ENCODE measurements around the gene SH3GLB2.
A peak's percentile ranks its signal among the peaks of the same experiment; 100 is the strongest.

The SH3GLB2 gene

GRCh38 chr9:129028192-129028966 is at the start of gene SH3GLB2:
TSS of gene SH3GLB2 (minus strand) at chr9:129028331. CDS start at chr9:129028154, 177 bp downstream.
- no peaks in the 10 kb centered on the region for H3K9me3 Mint-ChIP-seq
- peaks cover 4% of the 10 kb centered on the region for H3K36me3 Mint-ChIP-seq (ENCODE audit: low read depth)
- no peaks in the 10 kb centered on the region for H3K27me3 Mint-ChIP-seq
- peak within 1 kb of the TSS; percentile 86 for H3K27ac Mint-ChIP-seq
- peak within 1 kb of the TSS; percentile 84 for H3K4me3 Mint-ChIP-seq
- DNase-seq, result peak; percentile 98
- H3K4me1 Mint-ChIP-seq (ENCODE audit: low read depth), result peaks cover 25% of the 10 kb centered on the region

- no peaks in the 10 kb centered on the region for H3K27me3 Mint-ChIP-seq
- no peak for DNase-seq
- H3K36me3 Mint-ChIP-seq (ENCODE audit: low read depth), result peaks cover 3% of the 10 kb centered on the region
- H3K4me3 Mint-ChIP-seq, result no peak overlapping the region
- H3K9me3 Mint-ChIP-seq, result no peaks in the 10 kb centered on the region
- peaks cover 28% of the 10 kb centered on the region for H3K4me1 Mint-ChIP-seq (ENCODE audit: low read depth)
- H3K27ac Mint-ChIP-seq, result no peak overlapping the region
Observed at GRCh38 chr9:129077236-129077635, 49.1 kb upstream of the SH3GLB2 start.

DNA sequence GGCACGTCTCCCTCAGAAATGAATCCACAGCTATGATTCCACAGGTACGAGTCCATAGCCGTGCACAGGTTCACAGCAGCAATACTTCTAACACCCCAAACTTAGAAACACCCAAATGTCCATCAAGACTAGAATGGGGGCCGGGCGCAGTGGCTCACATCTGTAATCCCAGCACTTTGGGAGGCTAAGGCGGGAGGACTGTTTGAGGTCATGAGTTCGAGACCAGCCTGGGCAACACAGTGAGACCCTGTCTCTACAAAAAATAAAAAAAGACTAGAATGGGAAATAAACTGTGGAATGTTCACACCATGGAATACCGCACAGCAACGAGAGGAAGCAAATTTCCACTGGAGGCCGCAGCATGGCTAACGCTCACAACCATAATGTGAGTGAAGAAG is 48.5 kb upstream of the SH3GLB2 start:
- no peak for DNase-seq
- peaks cover 5% of the 10 kb centered on the region for H3K36me3 Mint-ChIP-seq (ENCODE audit: low read depth)
- H3K4me1 Mint-ChIP-seq (ENCODE audit: low read depth), result peaks cover 28% of the 10 kb centered on the region
- H3K27me3 Mint-ChIP-seq, result no peaks in the 10 kb centered on the region
- no peak overlapping the region for H3K27ac Mint-ChIP-seq
- H3K9me3 Mint-ChIP-seq, result no peaks in the 10 kb centered on the region
- no peak overlapping the region for H3K4me3 Mint-ChIP-seq

GRCh38 chr9:129075996-129076639 is 48.0 kb upstream of the SH3GLB2 start:
- H3K27ac Mint-ChIP-seq, result no peak overlapping the region
- H3K9me3 Mint-ChIP-seq, result no peaks in the 10 kb centered on the region
- H3K4me3 Mint-ChIP-seq, result no peak overlapping the region
- no peaks in the 10 kb centered on the region for H3K27me3 Mint-ChIP-seq
- H3K36me3 Mint-ChIP-seq (ENCODE audit: low read depth), result peaks cover 3% of the 10 kb centered on the region
- no peak for DNase-seq
- peaks cover 31% of the 10 kb centered on the region for H3K4me1 Mint-ChIP-seq (ENCODE audit: low read depth)

DNA sequence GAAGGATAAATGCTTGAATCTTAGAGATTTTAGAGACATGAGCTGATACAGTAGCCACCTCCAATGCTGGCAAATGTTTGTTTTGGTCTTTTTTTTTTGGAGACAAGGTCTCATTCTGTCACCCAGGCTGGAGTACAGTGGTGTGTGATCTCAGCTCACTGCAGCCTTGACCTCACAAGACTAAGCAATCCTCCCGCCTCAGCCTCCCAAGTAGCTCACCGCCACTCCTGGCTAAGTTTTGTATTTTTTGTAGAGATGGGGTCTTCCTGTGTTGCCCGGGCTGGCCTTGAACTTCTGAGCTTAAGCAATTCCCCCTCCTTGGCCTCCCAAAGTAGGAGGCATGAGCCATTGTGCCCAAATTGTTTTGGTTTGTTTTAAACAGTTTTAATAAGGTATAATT is 46.0 kb upstream of the SH3GLB2 start:
- H3K36me3 Mint-ChIP-seq (ENCODE audit: low read depth), result peaks cover 14% of the 10 kb centered on the region
- H3K27me3 Mint-ChIP-seq, result no peaks in the 10 kb centered on the region
- peaks cover 27% of the 10 kb centered on the region for H3K4me1 Mint-ChIP-seq (ENCODE audit: low read depth)
- no peak overlapping the region for H3K4me3 Mint-ChIP-seq
- DNase-seq, result no peak
- no peaks in the 10 kb centered on the region for H3K9me3 Mint-ChIP-seq
- peak overlapping the region; percentile 71 for H3K27ac Mint-ChIP-seq

- Mint-ChIP-seq H3K4me3 (no peak overlapping the region), H3K9me3 (no peaks in the 10 kb centered on the region), H3K36me3 (ENCODE audit: low read depth) (peaks cover 20% of the 10 kb centered on the region), H3K27me3 (no peaks in the 10 kb centered on the region), H3K27ac (peak overlapping the region; percentile 29), H3K4me1 (ENCODE audit: low read depth) (peaks cover 32% of the 10 kb centered on the region)
- no peak for DNase-seq
Observed at GRCh38 chr9:129073404-129073803, 45.3 kb upstream of the SH3GLB2 start.

DNA sequence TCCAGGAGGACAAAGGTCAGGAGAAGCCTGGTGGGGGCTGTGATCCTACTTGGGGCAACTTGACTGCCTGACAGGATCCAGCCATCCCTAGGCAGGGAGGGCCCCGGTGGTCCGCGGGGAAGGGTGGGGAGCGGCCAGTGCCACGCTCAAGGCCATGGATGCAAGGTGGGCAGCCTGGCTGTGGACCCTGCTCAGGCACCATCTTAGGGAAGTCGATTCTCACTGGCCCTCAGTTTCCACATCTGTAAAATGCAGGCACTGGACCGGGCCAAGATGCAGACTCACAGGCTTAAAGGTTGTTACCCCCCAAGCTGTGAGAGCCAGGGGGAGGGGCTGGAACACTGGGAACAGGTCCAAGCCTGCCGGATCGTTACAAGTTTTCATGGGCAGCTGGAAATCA is 44.0 kb upstream of the SH3GLB2 start:
- peaks cover 32% of the 10 kb centered on the region for H3K36me3 Mint-ChIP-seq (ENCODE audit: low read depth)
- DNase-seq, result no peak
- peaks cover 36% of the 10 kb centered on the region for H3K4me1 Mint-ChIP-seq (ENCODE audit: low read depth)
- no peak overlapping the region for H3K4me3 Mint-ChIP-seq
- H3K27ac Mint-ChIP-seq, result no peak overlapping the region
- H3K27me3 Mint-ChIP-seq, result no peaks in the 10 kb centered on the region
- H3K9me3 Mint-ChIP-seq, result no peaks in the 10 kb centered on the region

- Mint-ChIP-seq H3K9me3 (no peaks in the 10 kb centered on the region), H3K4me1 (ENCODE audit: low read depth) (peaks cover 36% of the 10 kb centered on the region), H3K27ac (no peak overlapping the region), H3K4me3 (no peak overlapping the region), H3K36me3 (ENCODE audit: low read depth) (peaks cover 35% of the 10 kb centered on the region), H3K27me3 (no peaks in the 10 kb centered on the region)
- no peak for DNase-seq
Observed at GRCh38 chr9:129071526-129072126, 43.5 kb upstream of the SH3GLB2 start.

DNA sequence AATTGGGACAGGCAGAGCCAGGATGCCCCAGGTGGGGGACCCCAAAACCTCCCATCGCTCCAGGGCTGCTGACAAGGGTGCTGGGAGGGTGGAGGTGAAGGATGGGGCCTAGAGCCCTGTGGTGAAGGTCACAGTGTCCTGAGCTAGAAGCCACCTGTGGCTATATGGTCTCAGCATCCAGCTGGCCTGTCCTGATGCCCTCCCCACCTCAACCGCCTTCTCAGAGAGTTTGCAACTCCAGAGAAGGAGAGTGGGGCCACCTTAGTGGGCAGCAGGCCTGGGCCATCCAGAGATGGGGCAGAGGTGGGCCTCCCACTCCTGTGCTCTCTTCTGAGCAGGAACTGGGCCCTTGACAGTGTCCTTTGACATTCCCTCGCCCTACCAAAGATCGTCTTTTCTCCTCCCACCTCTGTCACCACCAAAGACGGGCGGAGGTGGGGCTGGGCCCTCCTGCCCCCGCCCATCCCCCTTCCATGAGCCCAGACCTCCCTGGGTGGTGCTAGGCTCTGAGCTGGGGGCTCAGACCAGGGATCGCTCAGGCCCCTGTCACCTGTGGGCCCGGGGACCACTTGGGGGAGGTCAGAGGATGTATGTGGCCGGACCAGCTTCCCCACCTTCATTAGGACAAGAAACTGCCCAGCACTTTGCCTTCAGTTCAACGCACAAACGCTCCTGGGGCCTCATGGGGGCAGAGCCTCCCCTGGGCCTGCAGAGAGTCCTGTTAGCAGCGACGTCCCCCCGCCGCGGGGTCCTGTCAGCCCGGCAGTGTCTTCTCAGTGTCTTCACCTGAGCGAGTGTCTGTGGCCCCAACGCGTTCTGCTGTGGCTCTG is 42.8 kb upstream of the SH3GLB2 start:
- no peaks in the 10 kb centered on the region for H3K9me3 Mint-ChIP-seq
- no peak overlapping the region for H3K4me3 Mint-ChIP-seq
- H3K36me3 Mint-ChIP-seq (ENCODE audit: low read depth), result peaks cover 40% of the 10 kb centered on the region
- peak overlapping the region; percentile 33 for H3K27ac Mint-ChIP-seq
- DNase-seq, result no peak
- no peaks in the 10 kb centered on the region for H3K27me3 Mint-ChIP-seq
- H3K4me1 Mint-ChIP-seq (ENCODE audit: low read depth), result peaks cover 36% of the 10 kb centered on the region

GRCh38 chr9:129069862-129070641 is 41.9 kb upstream of the SH3GLB2 start:
- Mint-ChIP-seq H3K36me3 (ENCODE audit: low read depth) (peaks cover 47% of the 10 kb centered on the region), H3K27ac (peak overlapping the region; percentile 92), H3K4me1 (ENCODE audit: low read depth) (peaks cover 36% of the 10 kb centered on the region), H3K4me3 (no peak overlapping the region), H3K27me3 (no peaks in the 10 kb centered on the region), H3K9me3 (no peaks in the 10 kb centered on the region)
- DNase-seq, result peak; percentile 35

DNA sequence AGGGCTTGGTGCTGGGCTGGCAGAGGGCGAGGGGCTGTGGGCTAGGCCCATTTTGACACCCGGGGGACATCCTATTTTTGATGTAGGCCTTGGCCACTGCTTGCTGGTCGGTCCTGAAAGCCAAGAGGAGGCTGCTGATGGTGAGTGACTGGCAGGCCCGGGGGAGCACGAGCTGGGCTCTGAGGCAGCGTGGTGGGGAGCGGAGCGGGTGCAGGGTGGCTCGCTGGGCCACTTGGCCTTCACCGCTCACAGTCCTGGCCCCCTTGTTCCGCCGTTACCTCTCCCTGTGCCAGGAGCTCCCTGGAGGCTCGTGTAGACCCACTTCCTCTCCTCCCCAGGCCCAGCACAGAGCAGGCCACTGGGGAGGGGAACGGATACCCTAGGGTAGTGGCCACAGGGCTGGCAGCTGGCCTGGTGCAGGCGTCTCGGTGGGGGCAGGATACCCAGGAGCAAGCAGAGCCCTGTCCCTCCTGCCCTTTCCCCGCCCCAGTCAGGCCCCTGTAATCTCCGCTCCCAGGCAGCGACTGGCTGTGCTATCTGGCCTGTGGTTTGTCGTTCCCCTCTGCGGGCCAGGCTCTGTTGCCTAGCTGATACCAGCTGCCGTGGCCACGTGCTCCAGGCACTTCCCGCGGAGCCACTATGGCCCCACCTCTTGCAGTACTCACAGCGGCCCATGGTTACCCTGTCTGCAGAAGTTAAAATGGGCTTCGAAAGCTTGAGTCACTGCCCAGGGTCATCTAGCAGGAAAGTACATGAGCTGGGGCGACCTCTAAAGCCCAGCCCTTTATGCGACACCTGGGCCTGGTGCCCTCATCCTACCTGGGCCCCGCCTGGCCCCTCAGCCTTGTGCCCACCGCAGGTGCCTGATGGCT is 41.1 kb upstream of the SH3GLB2 start:
- no peaks in the 10 kb centered on the region for H3K9me3 Mint-ChIP-seq
- H3K27me3 Mint-ChIP-seq, result no peaks in the 10 kb centered on the region
- DNase-seq, result peak; percentile 74
- H3K27ac Mint-ChIP-seq, result peak overlapping the region; percentile 92
- H3K36me3 Mint-ChIP-seq (ENCODE audit: low read depth), result peaks cover 54% of the 10 kb centered on the region
- H3K4me3 Mint-ChIP-seq, result peak overlapping the region; percentile 34
- H3K4me1 Mint-ChIP-seq (ENCODE audit: low read depth), result peaks cover 36% of the 10 kb centered on the region

DNA sequence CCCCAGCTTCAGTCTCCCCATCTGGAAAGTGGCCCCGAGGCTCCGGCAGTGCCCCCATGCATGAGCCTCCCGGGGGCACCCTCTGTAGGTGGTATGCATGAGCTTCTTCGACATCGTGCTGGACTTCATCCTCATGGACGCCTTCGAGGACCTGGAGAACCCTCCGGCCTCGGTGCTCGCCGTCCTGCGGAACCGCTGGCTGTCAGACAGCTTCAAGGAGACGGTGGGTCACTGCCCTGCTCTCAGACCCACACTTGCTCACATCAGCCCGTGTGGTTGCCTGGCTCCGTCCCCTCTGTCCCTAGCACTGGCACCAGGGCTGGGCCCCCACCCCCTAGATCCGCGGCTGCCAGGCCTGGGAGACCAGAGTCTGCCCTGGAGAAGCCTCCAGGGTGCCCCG is 40.0 kb upstream of the SH3GLB2 start:
- Mint-ChIP-seq H3K27ac (peak overlapping the region; percentile 92), H3K4me3 (no peak overlapping the region), H3K9me3 (no peaks in the 10 kb centered on the region), H3K4me1 (ENCODE audit: low read depth) (peaks cover 33% of the 10 kb centered on the region), H3K27me3 (no peaks in the 10 kb centered on the region), H3K36me3 (ENCODE audit: low read depth) (peaks cover 61% of the 10 kb centered on the region)
- DNase-seq, result no peak

GRCh38 chr9:129064499-129064908 is 36.4 kb upstream of the SH3GLB2 start:
- DNase-seq, result no peak
- Mint-ChIP-seq H3K4me3 (no peak overlapping the region), H3K4me1 (ENCODE audit: low read depth) (peaks cover 14% of the 10 kb centered on the region), H3K36me3 (ENCODE audit: low read depth) (peaks cover 72% of the 10 kb centered on the region), H3K27me3 (no peaks in the 10 kb centered on the region), H3K27ac (no peak overlapping the region), H3K9me3 (no peaks in the 10 kb centered on the region)

Data from activated T-cell treated with anti-CD3 and anti-CD28 coated beads, Interleukin-2, amount 50 U/mL, for 24 hours (primary cell).